Measurements from ENCODE around the gene ZNF71.

DNA sequence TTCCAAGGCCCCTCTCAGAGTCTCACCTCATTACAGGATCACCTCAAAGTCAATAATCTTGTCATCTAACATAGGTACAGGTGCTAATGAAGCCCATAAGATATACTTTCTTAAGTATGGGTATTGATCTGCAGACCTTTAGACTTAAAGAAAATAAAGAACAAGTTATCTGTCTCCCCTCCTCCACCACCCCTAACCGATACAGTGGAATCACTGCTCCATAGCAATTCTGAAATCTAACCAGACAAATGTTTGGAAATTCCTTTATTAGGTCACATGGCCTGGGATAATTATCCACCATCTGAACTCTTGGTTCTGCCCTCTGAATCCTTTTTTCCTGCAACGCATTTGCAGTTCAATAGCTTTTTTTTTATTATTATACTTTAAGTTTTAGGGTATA lies 32.3 kb upstream of the ZNF71 start:
- TF ChIP-seq, protein P1, sequence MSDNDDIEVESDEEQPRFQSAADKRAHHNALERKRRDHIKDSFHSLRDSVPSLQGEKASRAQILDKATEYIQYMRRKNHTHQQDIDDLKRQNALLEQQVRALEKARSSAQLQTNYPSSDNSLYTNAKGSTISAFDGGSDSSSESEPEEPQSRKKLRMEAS (IDR thresholded peaks at IDR 0.05): no peak
- TF ChIP-seq, protein P2, sequence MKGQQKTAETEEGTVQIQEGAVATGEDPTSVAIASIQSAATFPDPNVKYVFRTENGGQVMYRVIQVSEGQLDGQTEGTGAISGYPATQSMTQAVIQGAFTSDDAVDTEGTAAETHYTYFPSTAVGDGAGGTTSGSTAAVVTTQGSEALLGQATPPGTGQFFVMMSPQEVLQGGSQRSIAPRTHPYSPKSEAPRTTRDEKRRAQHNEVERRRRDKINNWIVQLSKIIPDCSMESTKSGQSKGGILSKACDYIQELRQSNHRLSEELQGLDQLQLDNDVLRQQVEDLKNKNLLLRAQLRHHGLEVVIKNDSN (IDR thresholded peaks at IDR 0.05): no peak
- no peak for TF ChIP-seq TEAD4 (IDR thresholded peaks at IDR 0.05)
- TF ChIP-seq NFIC (IDR thresholded peaks at IDR 0.05): no peak
- no peak for TF ChIP-seq EP300 (IDR thresholded peaks at IDR 0.05; ENCODE audit: borderline replicate concordance)

All from Ishikawa (cell line).